Right lobe of liver (tissue), 6 donors: Measurements from ENCODE around the gene MAML3. TPM values are rescaled to one million over a fixed set of nuclear protein-coding genes. Genes with fewer than 3 reads are reported as not detected.

Source experiments
- ATAC-seq, 4 donors: fragments of 200-7000 bp; cut with Tn5 transposase; one replicate each; pipeline ENCODE4 v1.9.1; 2020; ENCODE audit warnings: mild to moderate bottlenecking in 4 of 4, moderate library complexity in 4 of 4
- DNase-seq, 3 donors: peaks; one replicate each; pipeline ENCODE4 v3.0.0-alpha.2; 2020
- H3K27ac ChIP-seq, 3 donors: fragments of 200-600 bp; one replicate each; pipeline ENCODE4 v1.8.0; 2022
- H3K27me3 ChIP-seq, 2 donors: fragments of 200-600 bp; one replicate each; pipeline ENCODE4 v1.8.0; 2022
- H3K36me3 ChIP-seq, 4 donors: fragments of 200-600 bp; sonication (generic) in 1 of 4; one replicate each; pipeline versions ENCODE4 v1.5.1 to v1.8.0; 2017 to 2022; ENCODE audit warnings: control low read depth in 1 of 4
- H3K4me1 ChIP-seq, 4 donors: fragments of 200-600 bp; sonication (generic) in 1 of 4; one replicate each; pipeline versions ENCODE4 v1.5.1 to v1.8.0; 2017 to 2022; ENCODE audit warnings: control low read depth in 1 of 4
- H3K4me3 ChIP-seq, 3 donors: fragments of 200-600 bp; one replicate each; pipeline ENCODE4 v1.8.0; 2022
- H3K9me3 ChIP-seq, 4 donors: fragments of 200-600 bp; sonication (generic) in 1 of 4; one replicate each; pipeline versions ENCODE4 v1.5.1 to v1.8.0; 2017 to 2022; ENCODE audit warnings: control low read depth in 1 of 4
- POLR2A ChIP-seq: fragments of 450-650 bp; IDR thresholded peaks from one replicate; pipeline ENCODE4 v1.6.1; 2017; ENCODE audit warnings: antibody characterized with exemption, mild to moderate bottlenecking
- WGBS: methylation state at CpG from one replicate; pipeline ENCODE4 v1.1.6; 2018; ENCODE audit warnings: low coverage, low lambda C conversion rate; ENCODE audit not compliant: insufficient coverage; ENCODE audit errors: missing lambda C conversion rate; 5-methylcytosine and 5-hydroxymethylcytosine counted together
- intact Hi-C, 2 donors: fragments of 100-400 bp; cut with DNase I; formaldehyde crosslinking; loops; one replicate each; pipeline versions ENCODE4 v1.11.2 to v1.14.1; 2022
- total RNA-seq, 6 experiments: library from RNA; depleted of rRNA in 2 of 6; stranded (reverse); fragments of >200 nt in 2 of 6; fragmentation: NEBNext Ultra II Directional in 3 of 6; extraction: Animal tissue kit (Norgen Biotek cat#: 25700) in 3 of 6; gene quantifications; one replicate each; pipeline versions ENCODE4 v1.1.0 to v1.2.4, GENCODE V29; 2016 to 2023
- TF ChIP-seq, protein P1 (sequence below), 4 donors: fragments of 200-600 bp in 3 of 4; fragments of 450-650 bp in 1 of 4; IDR thresholded peaks; one replicate each; pipeline versions ENCODE4 v1.5.1 to v1.8.0; 2016 to 2022; ENCODE audit warnings: antibody characterized with exemption in 4 of 4, mild to moderate bottlenecking in 2 of 4
- donor health status: DM: no; HTN: yes; CAD: no.
- donor health status: DM: no; HTN: no; CAD: no.
- donor health status: DM: no; HTN: no; CAD: no.
- donor health status: DM: no; HTN: yes; CAD: no.
- donor health status: DM: no; HTN: yes; CAD: no.

Gene MAML3
- total RNA-seq, 6 experiments from 2014 or later: 2.6 to 7.8 (median 5.0) TPM

DNA sequence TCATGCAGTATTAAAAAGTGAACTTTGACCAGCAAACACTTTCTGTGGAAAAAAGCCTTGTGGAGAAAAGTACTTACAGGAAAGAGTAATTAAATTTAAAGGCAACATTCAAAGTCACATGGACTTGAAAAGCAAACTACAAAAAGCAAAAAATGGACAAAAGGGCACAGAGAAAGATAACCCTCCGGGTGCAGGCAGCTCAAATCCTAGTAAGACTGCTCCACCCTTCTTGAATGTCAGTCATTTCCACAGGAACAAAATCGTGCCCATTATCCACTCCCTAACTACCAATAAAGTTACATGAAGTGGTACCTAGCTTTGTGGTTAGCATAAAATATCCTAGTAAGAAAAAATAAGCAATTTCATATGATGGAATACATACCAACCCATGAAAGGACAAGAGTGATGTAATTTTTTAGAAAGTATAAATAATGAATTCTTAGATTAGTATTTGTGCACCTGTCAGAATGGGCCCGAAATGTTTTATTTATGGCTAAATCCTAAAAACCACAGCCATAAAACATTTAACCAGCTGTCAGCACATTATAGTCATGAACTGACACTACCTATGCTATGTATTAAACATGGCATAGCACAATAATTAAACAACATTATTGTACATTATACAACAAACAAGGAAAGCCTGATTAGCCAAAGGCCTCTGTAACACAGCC is 43.3 kb downstream of the MAML3 start:
- TF ChIP-seq, protein P1, sequence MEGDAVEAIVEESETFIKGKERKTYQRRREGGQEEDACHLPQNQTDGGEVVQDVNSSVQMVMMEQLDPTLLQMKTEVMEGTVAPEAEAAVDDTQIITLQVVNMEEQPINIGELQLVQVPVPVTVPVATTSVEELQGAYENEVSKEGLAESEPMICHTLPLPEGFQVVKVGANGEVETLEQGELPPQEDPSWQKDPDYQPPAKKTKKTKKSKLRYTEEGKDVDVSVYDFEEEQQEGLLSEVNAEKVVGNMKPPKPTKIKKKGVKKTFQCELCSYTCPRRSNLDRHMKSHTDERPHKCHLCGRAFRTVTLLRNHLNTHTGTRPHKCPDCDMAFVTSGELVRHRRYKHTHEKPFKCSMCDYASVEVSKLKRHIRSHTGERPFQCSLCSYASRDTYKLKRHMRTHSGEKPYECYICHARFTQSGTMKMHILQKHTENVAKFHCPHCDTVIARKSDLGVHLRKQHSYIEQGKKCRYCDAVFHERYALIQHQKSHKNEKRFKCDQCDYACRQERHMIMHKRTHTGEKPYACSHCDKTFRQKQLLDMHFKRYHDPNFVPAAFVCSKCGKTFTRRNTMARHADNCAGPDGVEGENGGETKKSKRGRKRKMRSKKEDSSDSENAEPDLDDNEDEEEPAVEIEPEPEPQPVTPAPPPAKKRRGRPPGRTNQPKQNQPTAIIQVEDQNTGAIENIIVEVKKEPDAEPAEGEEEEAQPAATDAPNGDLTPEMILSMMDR (IDR thresholded peaks at IDR 0.05): no peak
- Histone ChIP-seq H3K27me3 (no peaks in the 10 kb centered on the region), H3K4me1 (peaks cover 0 to 28% (median 11%) of the 10 kb centered on the region in 4 donors), H3K27ac (no peak overlapping the region), H3K9me3 (no peaks in the 10 kb centered on the region), H3K36me3 (no peaks in the 10 kb centered on the region), H3K4me3 (no peak overlapping the region)
- intact Hi-C loops: no loop called here
- DNase-seq: no peak
- 60% methylated on average over 3 of the region's 3 CpGs for WGBS
- ATAC-seq: no peak

DNA sequence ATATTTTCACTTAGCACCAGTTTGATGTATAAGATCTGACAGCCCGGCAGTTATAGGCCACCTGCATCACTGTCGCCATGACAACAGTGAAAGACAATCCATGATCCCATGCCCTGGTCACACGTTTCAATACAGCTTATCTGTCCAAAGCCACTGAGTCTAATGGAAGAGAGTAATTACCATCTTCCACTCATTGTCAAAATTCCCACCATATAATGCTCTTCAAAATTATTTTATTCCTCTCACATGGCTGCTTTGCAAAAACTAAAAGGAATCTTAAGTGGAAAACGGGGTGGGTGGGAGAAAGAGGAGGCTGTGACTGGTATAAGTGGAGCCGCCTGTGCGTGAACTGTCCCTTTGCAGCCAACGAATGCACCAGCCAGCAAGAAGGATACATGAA is 44.2 kb downstream of the MAML3 start:
- Histone ChIP-seq H3K4me1 (peaks cover 0 to 31% (median 14%) of the 10 kb centered on the region in 4 donors), H3K36me3 (no peaks in the 10 kb centered on the region), H3K4me3 (no peak overlapping the region), H3K9me3 (no peaks in the 10 kb centered on the region), H3K27ac (no peak overlapping the region), H3K27me3 (no peaks in the 10 kb centered on the region)
- 90% methylated on average over 7 of the region's 7 CpGs for WGBS
- no peak for DNase-seq
- ATAC-seq: no peak
- intact Hi-C loops: no loop called here
- TF ChIP-seq POLR2A: no peak
- TF ChIP-seq, protein P1 (IDR thresholded peaks at IDR 0.05): no peak

DNA sequence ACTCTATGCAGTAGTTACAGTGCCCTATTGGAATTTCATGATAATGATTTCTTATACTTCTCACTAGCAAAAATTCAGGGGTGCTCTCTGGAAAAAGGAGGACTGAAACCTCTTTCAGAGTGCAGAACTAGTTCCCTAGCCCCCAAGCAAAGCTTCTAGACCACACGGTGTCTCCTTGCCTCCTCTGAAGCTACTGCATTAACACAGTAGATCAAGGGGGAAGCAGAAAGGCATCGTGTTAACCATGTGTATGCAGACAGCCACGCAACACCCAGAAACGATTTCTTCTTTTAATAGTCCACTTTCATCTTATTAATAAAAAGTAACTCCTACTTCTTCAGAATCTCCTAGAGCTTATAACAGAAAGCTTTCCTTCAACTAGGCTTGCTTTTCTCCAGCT is 44.7 kb downstream of the MAML3 start:
- no peak for TF ChIP-seq POLR2A
- TF ChIP-seq, protein P1 (IDR thresholded peaks at IDR 0.05): no peak
- intact Hi-C loops: no loop called here
- DNase-seq (no peak), ATAC-seq (no peak)
- Histone ChIP-seq H3K27ac (no peak overlapping the region), H3K9me3 (no peaks in the 10 kb centered on the region), H3K27me3 (no peaks in the 10 kb centered on the region), H3K36me3 (no peaks in the 10 kb centered on the region), H3K4me1 (peaks cover 0 to 31% (median 13%) of the 10 kb centered on the region in 4 donors), H3K4me3 (no peak overlapping the region)
- WGBS: 66% methylated on average over 4 of the region's 4 CpGs

DNA sequence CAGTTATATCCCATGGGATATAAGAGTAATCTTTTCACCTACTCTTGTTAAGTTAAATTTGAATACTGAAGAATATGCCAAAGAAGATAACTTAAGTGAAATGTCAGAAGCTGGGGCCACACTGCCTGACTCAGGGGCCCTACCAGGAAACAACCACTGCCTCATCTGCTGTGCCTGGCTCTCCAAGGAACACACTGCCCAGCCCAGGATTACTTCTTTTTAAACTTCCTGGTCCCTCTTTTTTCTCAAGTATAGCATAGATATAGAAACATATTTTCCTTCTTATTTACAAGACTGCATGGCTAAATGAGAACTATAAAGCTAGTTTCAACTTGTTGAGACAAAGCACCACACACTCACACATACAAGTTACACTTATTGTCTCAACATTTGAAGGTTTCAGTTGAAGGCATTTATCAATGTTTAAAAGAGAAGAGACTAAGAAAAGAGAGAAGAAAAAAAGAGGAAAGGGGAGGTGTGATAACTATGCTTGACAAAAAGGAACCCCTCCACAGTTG is 45.2 kb downstream of the MAML3 start:
- Histone ChIP-seq H3K4me3 (no peak overlapping the region), H3K27me3 (no peaks in the 10 kb centered on the region), H3K27ac (no peak overlapping the region), H3K9me3 (no peaks in the 10 kb centered on the region), H3K4me1 (peaks cover 0 to 27% (median 10%) of the 10 kb centered on the region in 4 donors), H3K36me3 (no peaks in the 10 kb centered on the region)
- TF ChIP-seq POLR2A: no peak
- TF ChIP-seq, protein P1 (IDR thresholded peaks at IDR 0.05): no peak
- DNase-seq (no peak), ATAC-seq (no peak)
- intact Hi-C loops: no loop called here
